PC-9 (cell line): Measurements from ENCODE around the gene SUZ12. TPM values are rescaled to one million over a fixed set of nuclear protein-coding genes. Genes with fewer than 3 reads are reported as not detected.

Experiments used
- total RNA-seq: library from RNA; stranded (reverse); gene quantifications from 2 replicates; pipeline ENCODE4 v1.2.3, GENCODE V29; 2021

SUZ12 gene
- total RNA-seq, 1 experiment from 2014 or later = 27.0 TPM

Other genes starting within 250 kb of the SUZ12 start
- gene COPRS, start 77.8 kb upstream of the SUZ12 start, total RNA-seq = 48.3 and 56.8 TPM in 2 replicates
- 55.2 and 67.8 TPM in 2 replicates for gene UTP6, start 35.3 kb upstream of the SUZ12 start, total RNA-seq
- 13.8 and 15.8 TPM in 2 replicates for gene LRRC37B, start 70.4 kb downstream of the SUZ12 start, total RNA-seq
- 20.4 and 28.3 TPM in 2 replicates for gene RHOT1, start 205.5 kb downstream of the SUZ12 start, total RNA-seq